Testis (tissue), 2 donors: Measurements from ENCODE around the gene SMARCE1.

Source experiments
- CTCF ChIP-seq, 3 experiments: fragments of 450-650 bp in 2 of 3; fragments of 200-600 bp in 1 of 3; sonication (generic) in 1 of 3; IDR thresholded peaks; one replicate each; pipeline ENCODE4 v1.5.1; 2016 to 2019; ENCODE audit warnings: antibody characterized with exemption in 3 of 3, mild to moderate bottlenecking in 2 of 3, moderate library complexity in 1 of 3
- POLR2A ChIP-seq: fragments of 450-650 bp; IDR thresholded peaks from one replicate; pipeline ENCODE4 v1.6.1; 2017; ENCODE audit warnings: antibody characterized with exemption, mild to moderate bottlenecking, moderate library complexity

DNA sequence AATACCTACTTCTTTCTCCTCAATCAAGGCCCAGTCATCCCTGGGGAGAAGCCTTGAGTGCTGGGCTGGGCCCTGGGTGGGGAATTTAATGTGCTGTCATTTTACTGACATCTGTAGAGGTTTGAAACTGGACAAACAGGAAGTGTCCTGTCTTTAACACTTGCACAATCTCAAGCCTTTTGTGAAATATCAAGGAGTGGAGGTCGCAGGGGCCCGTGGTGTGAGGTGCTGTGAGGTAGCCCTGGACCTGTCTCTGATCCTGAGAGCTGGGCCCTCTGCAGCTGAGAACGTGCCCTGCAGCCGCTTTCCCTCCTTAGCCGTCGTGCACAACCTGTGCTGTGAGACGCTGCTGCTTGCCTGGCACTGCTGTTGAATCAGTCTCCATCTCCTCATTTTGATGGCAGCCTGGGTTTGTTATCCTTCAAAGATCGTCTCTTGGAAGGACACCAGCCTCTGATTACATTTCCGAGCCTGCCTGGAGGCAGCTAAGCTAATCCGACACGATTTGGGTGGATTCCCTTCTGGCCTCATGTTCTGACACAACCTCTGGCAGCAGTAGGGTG, 29.9 kb downstream of the SMARCE1 start:
- TF ChIP-seq CTCF (IDR thresholded peaks at IDR 0.05) (no peak), POLR2A (no peak)
